NCI-H1048 (cell line): ENCODE data around the gene ST7L.

ENCODE experiments used
- DNase-seq: peaks from one replicate; lab custom pipeline; 2025; lab: John Stamatoyannopoulos, UW

ST7L gene

DNA sequence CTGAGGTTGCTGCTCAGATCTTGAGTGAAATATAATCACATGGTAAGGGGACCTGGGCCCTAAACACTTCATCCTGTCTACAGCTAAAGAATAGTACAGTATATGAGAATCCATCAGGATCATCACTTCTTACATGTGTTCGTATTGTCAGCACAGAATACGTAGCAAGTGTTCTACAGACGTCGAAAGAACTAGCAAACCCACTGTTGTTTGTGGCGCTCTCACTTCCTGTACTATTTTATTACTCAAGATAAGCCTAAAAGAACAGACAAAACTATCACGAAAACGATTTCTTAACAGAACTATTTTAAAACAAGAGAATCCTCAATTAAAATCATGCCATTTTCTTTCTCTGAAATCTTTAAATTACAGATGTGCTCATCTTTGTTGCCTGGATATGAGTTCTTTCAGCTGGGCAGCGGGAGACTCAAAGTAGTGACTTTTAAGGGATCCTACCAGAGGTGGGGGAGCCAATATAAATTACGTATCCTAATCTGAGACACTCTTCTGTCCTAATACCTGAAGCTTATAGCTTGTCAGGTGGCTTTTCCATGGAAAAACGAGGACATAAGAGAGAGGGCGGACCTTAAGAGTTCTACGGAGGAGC lies 724 bp downstream of the ST7L start:
- DNase-seq = no peak

- DNase-seq = no peak
These were observed 4.4 kb downstream of the ST7L start for GRCh38 chr1:112614460-112615065.

DNA sequence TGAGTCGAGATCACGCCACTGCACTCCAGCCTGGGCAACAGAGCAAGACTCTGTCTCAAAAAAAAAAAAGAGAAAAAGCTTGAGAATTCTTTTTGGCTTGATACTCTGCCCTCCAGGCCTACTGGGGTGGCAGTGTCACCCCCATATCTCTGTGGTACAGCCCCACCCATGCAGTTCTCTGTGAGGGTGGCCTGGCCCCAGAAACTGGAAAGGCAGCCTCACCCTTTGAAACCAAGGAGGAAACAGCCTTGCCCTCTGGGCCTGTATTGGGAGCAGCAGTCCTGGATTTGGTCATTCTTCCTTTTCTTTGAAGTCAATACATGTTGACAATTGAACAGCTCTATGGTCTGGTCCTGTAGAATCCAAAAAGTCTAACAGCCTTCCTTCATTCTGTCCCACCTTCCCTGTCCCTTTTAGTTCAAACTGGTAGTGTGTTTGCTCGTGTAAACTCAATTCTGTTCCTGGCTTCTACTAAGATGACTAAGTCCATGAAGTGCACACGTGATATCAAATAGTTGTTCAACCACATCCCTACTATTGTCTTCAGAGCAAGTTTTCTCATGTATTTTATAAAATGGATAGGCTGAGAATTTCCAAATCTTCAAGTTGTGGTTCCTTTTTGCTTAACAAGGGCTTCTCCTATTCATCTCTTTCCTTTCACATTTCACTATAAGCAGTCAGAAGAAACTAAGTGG lies 13.2 kb downstream of the ST7L start:
- no peak for DNase-seq

DNA sequence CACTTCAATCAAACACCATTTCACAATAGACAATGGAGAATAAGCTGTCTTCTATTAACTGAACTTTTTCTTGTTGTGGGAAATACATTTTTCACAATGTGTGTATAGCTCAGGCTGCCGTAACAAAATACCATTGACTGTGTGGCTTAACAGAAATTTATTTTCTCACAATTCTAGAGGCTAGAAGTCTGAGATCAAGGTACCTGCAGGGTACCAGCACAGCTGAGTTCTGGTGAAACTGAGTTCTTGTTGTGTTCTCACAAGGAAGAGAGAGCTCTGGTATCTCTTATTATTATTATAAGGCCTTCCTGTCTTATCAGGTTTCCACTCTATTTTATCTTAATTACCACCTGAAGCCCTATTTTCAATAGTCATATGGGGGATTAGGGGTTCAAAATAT lies 15.4 kb downstream of the ST7L start:
- DNase-seq = no peak

- DNase-seq = no peak
These were observed 15.9 kb downstream of the ST7L start for GRCh38 chr1:112603012-112603411.

DNA sequence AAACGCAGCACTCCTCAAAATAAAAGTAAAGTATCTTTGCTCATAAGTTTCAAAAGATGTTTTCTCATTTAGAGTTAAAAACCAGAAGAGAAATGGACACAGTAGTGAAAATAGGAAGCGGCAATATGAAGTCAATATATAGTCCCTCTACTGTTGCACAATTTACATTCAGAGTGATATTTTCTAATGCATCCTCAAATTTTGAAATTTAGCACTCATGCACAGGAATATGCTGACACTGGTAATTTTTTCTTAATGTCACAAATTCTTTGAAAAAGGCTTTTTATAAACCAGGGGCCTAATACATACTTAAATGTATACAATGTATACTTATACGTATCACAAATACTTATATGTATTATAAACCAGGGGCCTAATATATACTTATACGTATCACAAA lies 19.5 kb downstream of the ST7L start:
- no peak for DNase-seq

- no peak for DNase-seq
These were observed 24.6 kb downstream of the ST7L start for GRCh38 chr1:112594208-112594876.

GRCh38 chr1:112589766-112590165 lies 29.2 kb downstream of the ST7L start:
- DNase-seq = no peak

- DNase-seq = no peak
These were observed 35.6 kb downstream of the ST7L start for GRCh38 chr1:112583366-112583765.

GRCh38 chr1:112581586-112582192 lies 37.3 kb downstream of the ST7L start:
- no peak for DNase-seq

DNA sequence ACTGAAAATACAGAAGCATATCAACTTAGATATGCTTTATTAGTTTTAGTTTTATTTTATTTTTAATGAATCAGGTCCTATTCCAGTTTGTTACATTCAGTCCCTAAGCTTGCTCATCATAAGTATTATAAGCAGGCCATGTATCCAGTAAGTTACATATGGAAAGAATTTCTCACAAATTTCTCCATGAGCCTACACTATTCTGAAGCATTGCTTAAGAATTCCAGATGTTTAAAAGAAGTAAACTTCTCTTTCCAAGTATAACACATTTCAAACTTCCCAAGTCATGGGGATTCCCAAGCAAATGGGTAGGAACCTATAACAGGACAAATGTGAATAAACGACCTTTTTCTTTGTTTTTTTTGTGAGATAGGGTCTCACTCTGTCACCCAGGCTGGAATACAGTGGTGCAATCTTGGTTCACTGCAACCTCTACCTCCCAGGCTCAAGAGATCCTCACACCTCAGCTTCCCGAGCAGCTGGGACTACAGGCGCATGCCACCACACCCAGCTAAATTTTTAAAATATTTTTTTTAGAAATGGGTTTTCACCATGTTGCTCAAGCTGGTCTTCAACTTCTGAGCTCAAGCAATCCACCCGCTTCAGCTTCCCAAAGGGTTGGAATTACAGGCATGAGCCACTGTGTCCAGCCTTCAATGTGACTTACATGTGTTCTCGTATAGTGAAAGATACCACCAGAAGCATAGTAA lies 39.0 kb downstream of the ST7L start:
- no peak for DNase-seq

GRCh38 chr1:112576240-112576639 lies 42.7 kb downstream of the ST7L start:
- no peak for DNase-seq

DNA sequence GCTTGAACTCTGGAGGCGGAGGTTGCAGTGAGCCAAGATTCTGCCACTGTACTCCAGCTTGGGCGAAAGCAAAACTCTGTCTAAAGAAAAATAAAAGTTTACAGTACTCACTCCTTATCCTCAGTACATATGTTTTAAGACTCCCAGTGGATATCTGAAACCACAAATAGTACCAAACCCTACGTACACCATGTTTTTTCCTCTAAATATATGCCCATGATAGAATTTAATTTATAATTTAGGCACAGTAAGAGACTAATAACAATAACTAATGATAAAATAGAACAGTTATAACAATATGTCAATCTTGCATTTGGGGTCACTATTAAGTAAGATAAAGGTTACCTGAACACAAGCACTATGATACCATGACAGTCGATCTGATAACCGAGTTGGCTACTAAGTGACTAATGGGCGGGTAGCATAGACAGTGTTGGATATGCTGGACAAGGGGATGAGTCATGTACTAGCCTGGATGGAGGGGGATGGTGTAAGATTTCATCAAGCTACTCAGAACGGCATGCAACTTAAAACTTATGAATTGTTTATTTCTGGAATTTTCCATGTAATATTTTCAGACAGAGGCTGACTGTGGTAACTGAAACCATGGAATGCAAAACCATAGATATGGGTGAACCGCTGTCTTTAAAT lies 43.7 kb downstream of the ST7L start:
- no peak for DNase-seq

DNA sequence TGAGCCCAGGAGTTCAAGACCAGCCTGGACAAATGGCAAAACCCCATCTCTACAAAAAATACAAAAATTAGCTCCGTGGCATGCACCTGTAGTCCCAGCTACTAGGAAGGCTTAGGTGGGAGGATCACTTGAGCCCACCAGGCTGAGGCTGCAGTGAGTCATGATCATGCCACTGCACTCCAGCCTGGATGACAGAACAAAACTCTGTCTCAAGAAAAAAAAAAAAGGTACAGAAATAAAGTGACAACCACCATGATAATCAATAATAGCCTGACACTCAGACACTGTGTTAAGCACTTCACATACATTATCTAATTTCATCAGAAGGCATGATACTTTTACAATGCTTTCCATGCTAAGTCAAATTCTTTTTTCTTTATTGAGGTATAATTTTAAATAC lies 53.1 kb downstream of the ST7L start:
- DNase-seq = no peak

DNA sequence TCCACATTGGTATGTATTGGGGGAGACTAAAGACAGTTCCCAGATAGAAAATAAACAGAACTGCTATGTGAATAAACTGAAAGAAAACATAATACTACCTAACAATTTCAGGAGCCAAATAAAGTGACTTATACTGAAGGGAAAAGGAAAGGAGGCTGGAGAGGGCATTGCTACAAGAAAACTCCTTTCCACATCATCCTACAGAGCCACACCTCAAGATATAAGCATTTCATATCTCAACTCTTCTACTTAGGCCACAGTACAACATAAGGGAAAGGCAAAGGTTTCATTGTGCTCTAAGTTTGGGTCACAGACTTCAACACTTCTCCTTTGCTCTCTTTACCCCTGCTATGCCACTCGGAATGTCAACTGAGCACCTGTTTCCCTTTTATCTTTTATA lies 54.9 kb downstream of the ST7L start:
- DNase-seq = no peak

DNA sequence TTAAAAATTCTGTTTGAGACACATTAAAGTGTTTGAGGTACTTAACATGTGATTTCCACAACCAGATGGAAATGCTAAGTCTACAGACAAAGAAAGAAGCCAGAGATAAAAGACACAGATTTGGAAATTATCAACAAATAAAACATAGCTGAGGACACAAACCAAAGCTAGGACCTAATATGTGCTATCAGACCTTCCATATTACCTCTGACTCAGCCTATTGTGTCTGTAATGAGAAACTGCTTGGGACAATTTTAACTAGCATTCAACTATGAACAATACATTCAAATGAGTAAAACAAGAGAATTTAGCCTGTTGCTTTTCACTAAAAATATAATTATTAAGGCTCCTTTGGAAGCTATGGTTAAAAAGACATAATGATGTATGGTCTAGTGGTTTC lies 55.6 kb downstream of the ST7L start:
- no peak for DNase-seq

- DNase-seq = no peak
These were observed 60.3 kb downstream of the ST7L start for GRCh38 chr1:112558634-112559033.

GRCh38 chr1:112557385-112557784 lies 61.6 kb downstream of the ST7L start:
- DNase-seq = no peak

GRCh38 chr1:112554411-112554810 lies 64.5 kb downstream of the ST7L start:
- no peak for DNase-seq

- DNase-seq = no peak
These were observed 69.4 kb downstream of the ST7L start for GRCh38 chr1:112549590-112549989.

- no peak for DNase-seq
These were observed 70.4 kb downstream of the ST7L start for GRCh38 chr1:112548547-112548946.

DNA sequence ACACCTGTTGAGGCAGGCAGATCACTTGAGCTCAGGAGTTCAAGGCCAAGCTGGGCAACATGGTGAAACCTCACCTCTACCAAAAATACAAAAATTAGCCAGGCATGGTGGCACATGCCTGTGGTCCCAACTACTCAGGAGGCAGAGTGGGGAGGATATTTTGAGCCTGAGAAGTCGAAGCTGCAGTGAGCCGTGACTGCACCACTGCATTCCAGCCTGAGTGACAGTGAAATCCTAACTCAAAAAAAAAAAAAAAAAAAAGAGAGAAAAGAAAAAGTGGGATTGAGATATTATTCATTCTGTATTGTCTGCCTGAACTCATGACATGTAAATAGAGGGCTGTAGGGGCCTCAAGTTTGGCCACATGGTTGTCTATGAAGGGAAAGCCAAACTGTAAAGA lies 72.9 kb downstream of the ST7L start:
- DNase-seq = no peak
